ENCODE data around the gene ITPK1. TPM values are rescaled to one million over a fixed set of nuclear protein-coding genes. Genes with fewer than 3 reads are reported as not detected.

The ITPK1 gene
- total RNA-seq, 2 experiments from 2014 or later = 28.1 to 35.2 TPM

DNA sequence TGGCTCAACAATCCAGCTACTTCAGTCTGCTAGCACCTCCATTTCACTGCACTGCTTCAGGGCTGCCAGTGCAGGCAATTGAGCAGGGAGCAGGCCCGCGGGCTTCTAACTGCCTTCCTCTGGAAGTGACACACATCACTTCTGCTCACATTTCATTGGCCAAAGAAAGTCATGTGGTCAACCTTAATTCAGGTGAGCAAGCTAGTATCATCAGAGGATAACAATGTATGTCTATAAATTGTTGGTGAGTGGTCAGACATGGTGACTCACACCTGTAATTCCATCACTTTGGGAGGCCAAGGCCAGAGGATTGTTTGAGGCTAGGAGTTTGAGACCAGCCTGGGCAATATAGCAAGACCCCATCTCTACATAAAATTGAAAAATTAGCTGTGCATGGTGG, 215.1 kb downstream of the ITPK1 start:
- intact Hi-C loops (cut with micrococcal nuclease) = no loop called here
- Mint-ChIP-seq H3K4me1 (ENCODE audit: low read depth) (peaks cover 38% of the 10 kb centered on the region), H3K27me3 (peaks cover 12% of the 10 kb centered on the region), H3K4me3 (no peak overlapping the region), H3K27ac (no peak overlapping the region), H3K9me3 (peaks cover 6% of the 10 kb centered on the region), H3K36me3 (peaks cover 2% of the 10 kb centered on the region)
- DNase-seq = no peak
- POLR2A ChIA-PET = no interaction called here
- CTCF ChIA-PET = no interaction called here

DNA sequence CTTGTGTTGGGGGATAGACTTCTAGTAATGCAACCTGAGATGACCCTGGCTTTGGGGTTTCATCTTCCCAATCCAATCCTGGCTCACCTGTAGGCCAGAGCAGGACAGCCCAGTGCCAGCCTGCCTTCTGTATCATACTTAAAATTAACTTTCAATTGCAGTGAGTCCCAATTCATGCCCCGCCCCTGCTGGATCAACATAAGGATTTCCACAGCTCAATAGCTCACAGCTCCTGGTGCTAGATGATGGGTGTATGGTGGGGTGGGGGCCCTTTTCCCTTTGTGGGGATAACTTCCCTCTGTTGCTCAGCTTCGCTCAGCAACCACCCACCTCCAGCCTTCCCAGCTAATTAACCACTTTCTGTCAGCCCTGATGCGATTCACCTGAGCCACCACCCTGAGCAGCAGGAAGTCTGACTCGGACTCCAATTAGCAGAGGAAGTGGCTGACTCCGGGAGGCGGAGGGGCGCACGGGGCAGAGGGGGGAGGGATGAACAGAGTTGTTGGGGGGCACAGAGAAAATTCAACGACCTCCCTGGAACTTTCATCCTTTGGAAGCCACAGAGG, 217.1 kb downstream of the ITPK1 start:
- no peak overlapping the region for H3K4me3 Mint-ChIP-seq
- CTCF ChIA-PET = interaction anchor here (0.5 to 1.0 kb wide), 2 partner anchors 16 to 82 kb away, joined by 3 read pairs; no protein-coding TSS in a partner anchor

DNA sequence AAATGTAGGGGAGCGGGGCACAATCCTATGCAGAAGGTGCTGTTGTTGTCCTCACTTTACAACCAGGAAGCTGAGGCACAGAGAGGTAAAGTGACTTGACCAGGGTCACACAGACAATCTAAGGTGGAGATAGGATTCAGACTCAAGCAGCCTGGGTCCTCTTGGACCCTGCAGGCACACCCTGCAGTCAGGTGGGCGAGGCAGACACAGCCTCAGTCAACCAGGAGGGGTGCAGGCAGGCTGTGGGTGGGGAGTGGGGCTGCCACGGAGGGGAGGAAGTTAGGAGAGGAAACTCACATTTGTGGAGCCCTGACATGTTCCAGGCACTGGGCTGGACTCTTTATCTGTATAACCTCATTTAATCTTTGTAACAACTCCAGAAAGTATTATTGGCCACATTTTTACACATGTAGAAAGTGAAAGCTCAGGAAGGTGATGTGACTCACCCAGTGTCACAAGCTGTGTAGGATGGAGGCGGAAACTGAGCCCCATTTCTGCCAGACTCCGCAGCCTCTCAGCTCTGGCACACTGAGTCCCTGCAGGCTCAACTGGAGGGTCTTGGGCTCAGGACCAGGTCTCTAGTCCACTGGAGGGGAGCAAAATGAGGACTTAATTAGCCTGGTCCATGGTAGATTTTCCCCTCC, 217.7 kb downstream of the ITPK1 start:
- CTCF ChIA-PET = interaction anchor here (0.5 to 1.0 kb wide), 2 partner anchors 16 to 81 kb away, joined by 3 read pairs; no protein-coding TSS in a partner anchor
- peaks cover 31% of the 10 kb centered on the region for H3K4me1 Mint-ChIP-seq (ENCODE audit: low read depth)
- POLR2A ChIA-PET = interaction anchor here (0.6 kb wide), 1 partner anchor 230 kb away, joined by 3 read pairs; no protein-coding TSS in a partner anchor
- DNase-seq = peak; percentile 73
- peaks cover 16% of the 10 kb centered on the region for H3K9me3 Mint-ChIP-seq
- peaks cover 12% of the 10 kb centered on the region for H3K27me3 Mint-ChIP-seq
- intact Hi-C loops (cut with micrococcal nuclease) = loop anchor here (1.0 kb wide), 1 partner anchor 52 kb away; no protein-coding TSS in a partner anchor
- H3K4me3 Mint-ChIP-seq = peak overlapping the region; percentile 45
- no peak overlapping the region for H3K27ac Mint-ChIP-seq
- H3K36me3 Mint-ChIP-seq = peaks cover 2% of the 10 kb centered on the region

More for the DNA sequence above, 217.1 kb downstream of the ITPK1 start:
- peaks cover 12% of the 10 kb centered on the region for H3K27me3 Mint-ChIP-seq
- intact Hi-C loops (cut with micrococcal nuclease) = loop anchor here (1.0 kb wide), 1 partner anchor 52 kb away; no protein-coding TSS in a partner anchor
- H3K4me1 Mint-ChIP-seq (ENCODE audit: low read depth) = peaks cover 37% of the 10 kb centered on the region
- POLR2A ChIA-PET = interaction anchor here (0.6 kb wide), 1 partner anchor 231 kb away, joined by 3 read pairs; no protein-coding TSS in a partner anchor
- DNase-seq = peak; percentile 37
- peaks cover 2% of the 10 kb centered on the region for H3K36me3 Mint-ChIP-seq
- peaks cover 10% of the 10 kb centered on the region for H3K9me3 Mint-ChIP-seq
- H3K27ac Mint-ChIP-seq = no peak overlapping the region

DNA sequence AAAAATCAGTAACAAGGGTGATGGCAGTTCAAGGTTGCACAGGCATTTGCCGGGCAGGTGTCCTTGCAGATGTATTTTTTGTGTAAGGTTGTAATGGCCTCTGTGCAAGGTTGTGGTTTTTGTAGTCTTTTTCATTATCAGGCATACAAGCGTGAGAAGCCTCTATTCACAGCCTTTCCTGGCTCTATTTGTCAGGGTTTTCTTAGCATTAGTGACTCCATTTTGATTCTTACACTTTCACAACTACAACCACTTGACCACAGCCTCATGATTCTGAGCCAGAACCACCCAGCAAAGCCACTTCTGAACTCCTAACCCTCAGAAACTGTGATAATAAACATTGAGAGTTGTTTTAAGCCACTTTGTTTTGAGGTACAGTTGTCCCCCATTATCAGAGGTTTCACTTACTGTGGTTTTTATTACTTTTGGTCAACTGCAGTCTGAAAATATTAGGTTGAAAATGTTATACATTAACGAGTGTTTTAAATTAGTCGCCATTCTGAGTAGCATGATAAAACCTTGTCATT, 220.3 kb downstream of the ITPK1 start:
- Mint-ChIP-seq H3K27ac (no peak overlapping the region), H3K27me3 (peaks cover 4% of the 10 kb centered on the region), H3K9me3 (peaks cover 22% of the 10 kb centered on the region), H3K4me3 (no peak overlapping the region), H3K36me3 (peaks cover 3% of the 10 kb centered on the region), H3K4me1 (ENCODE audit: low read depth) (peaks cover 41% of the 10 kb centered on the region)
- CTCF ChIA-PET = no interaction called here
- POLR2A ChIA-PET = no interaction called here
- intact Hi-C loops (cut with micrococcal nuclease) = no loop called here
- no peak for DNase-seq

DNA sequence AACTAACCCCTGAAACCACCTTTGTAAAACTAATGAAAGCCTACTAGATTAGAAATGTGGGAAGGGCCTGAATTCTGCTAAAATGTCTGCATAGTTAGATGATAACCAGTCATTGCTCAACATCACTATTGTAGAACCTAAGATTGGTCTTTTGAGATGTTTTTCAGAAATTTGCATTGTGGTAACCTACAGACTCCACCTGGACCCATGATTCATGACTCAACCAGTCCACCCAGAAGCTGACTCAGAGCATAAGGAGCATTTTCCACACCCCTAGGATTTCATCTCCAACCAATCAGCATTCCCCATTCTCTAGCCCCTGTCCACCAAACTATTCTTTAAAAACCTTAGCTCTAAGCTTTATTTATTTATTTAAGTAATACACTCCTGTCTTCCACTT, 223.1 kb downstream of the ITPK1 start:
- ChIA-PET POLR2A (no interaction called here), CTCF (no interaction called here)
- Mint-ChIP-seq H3K27me3 (peaks cover 3% of the 10 kb centered on the region), H3K36me3 (peaks cover 1% of the 10 kb centered on the region), H3K4me1 (ENCODE audit: low read depth) (peaks cover 23% of the 10 kb centered on the region), H3K4me3 (no peak overlapping the region), H3K9me3 (peaks cover 16% of the 10 kb centered on the region), H3K27ac (no peak overlapping the region)
- intact Hi-C loops (cut with micrococcal nuclease) = no loop called here
- no peak for DNase-seq

DNA sequence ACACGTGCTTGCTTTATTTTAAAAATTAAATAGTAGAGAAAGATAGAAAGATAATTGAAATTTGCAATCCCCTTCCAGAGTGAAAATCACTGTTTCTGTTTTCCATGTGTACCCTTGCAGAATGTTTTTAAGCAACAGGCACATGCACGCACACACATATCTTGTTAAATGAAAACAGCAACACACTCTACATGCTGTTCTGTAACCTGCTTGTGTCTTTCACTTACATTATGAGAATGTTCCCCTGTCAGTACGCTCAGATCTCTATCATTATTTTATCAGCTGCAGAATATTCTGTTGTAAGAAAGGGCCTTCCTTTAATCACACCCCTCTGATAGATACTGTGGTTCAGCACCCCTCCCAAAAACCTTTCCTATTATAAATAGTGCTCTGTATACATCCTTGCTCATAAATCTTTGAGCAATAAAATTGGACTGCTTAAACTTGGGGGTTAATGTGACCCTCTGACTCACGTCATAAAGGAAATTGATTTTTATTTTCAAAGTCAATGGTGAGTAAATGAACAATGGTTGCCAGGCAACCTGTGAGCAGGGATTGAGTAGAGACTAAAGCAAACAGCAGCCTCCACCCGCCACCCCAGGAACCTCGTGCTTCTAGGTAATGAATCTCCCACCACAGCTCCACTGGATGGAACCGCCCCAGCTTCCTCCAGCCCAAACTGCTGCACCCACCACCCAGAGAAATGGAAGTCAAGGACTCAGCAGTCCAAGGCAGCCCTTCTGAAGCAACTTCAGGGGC, 224.7 kb downstream of the ITPK1 start:
- Mint-ChIP-seq H3K4me1 (ENCODE audit: low read depth) (peaks cover 21% of the 10 kb centered on the region), H3K4me3 (no peak overlapping the region), H3K27ac (no peak overlapping the region), H3K27me3 (no peaks in the 10 kb centered on the region), H3K36me3 (peaks cover 1% of the 10 kb centered on the region), H3K9me3 (peaks cover 16% of the 10 kb centered on the region)
- DNase-seq = peak; percentile 14
- intact Hi-C loops (cut with micrococcal nuclease) = no loop called here
- ChIA-PET POLR2A (no interaction called here), CTCF (no interaction called here)

DNA sequence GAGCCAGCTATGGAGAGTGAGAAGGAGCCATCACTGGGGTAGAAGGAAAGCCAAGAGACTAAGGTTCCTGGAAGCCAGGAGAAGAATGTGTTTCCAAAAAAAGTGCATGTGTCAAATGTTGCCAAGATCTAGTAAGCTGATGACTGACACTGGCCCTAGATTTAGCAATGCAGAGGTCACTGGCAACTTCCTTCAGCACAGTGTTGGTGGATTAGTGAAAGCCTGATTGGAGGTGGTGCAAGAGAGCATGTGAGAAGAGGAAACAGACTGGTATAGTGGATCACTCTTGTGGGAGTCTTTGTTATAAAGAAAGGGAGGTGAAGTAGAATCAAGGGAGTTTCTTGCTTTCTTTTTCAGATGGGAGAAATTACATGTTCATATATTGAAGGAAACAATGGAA, 226.8 kb downstream of the ITPK1 start:
- Mint-ChIP-seq H3K27me3 (peaks cover 4% of the 10 kb centered on the region), H3K4me3 (no peak overlapping the region), H3K27ac (no peak overlapping the region), H3K4me1 (ENCODE audit: low read depth) (peaks cover 21% of the 10 kb centered on the region), H3K36me3 (peaks cover 1% of the 10 kb centered on the region), H3K9me3 (peaks cover 13% of the 10 kb centered on the region)
- intact Hi-C loops (cut with micrococcal nuclease) = no loop called here
- CTCF ChIA-PET = no interaction called here
- POLR2A ChIA-PET = no interaction called here
- no peak for DNase-seq

DNA sequence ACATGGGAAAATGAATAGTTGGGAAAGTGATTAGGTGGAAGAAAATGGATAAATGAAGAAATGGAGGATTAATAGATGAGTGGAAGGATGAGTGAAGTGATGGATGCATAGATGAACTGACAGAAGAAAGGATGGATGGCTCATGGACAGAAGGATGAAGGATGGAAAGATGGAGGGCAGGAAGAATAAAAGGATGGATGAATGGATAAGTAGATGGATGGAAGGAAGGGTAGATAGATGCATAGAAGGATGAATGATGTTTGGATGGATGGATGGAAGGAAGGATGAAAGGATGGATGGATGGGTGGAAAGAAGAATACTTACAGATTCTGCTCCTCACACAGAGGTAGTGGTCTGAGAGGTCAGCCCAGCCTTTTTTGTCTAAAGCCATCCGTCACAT, 228.6 kb downstream of the ITPK1 start:
- POLR2A ChIA-PET = no interaction called here
- H3K36me3 Mint-ChIP-seq = no peaks in the 10 kb centered on the region
- peaks cover 4% of the 10 kb centered on the region for H3K27me3 Mint-ChIP-seq
- H3K9me3 Mint-ChIP-seq = no peaks in the 10 kb centered on the region
- intact Hi-C loops (cut with micrococcal nuclease) = no loop called here
- DNase-seq = no peak
- CTCF ChIA-PET = no interaction called here
- no peak overlapping the region for H3K4me3 Mint-ChIP-seq
- H3K4me1 Mint-ChIP-seq (ENCODE audit: low read depth) = peaks cover 12% of the 10 kb centered on the region
- H3K27ac Mint-ChIP-seq = no peak overlapping the region

Other genes starting within 250 kb of the ITPK1 start
- not detected for gene CHGA, start 192.8 kb downstream of the ITPK1 start, total RNA-seq
- 10 to 100 TPM; 14.2 to 14.8 TPM for gene MOAP1, start 69.0 kb upstream of the ITPK1 start, total RNA-seq
- gene LYSET, start 69.4 kb upstream of the ITPK1 start, total RNA-seq = 10 to 100 TPM; 12.0 to 12.4 TPM
- 10 to 100 TPM; 12.4 to 12.5 TPM for gene GON7, start 91.1 kb upstream of the ITPK1 start, total RNA-seq
- gene UBR7, start 91.3 kb upstream of the ITPK1 start, total RNA-seq = 10 to 100 TPM; 48.0 to 51.6 TPM
- 1 to 10 TPM; 7.7 to 9.9 TPM for gene BTBD7, start 217.1 kb upstream of the ITPK1 start, total RNA-seq
- gene COX8C, start 231.3 kb upstream of the ITPK1 start, total RNA-seq = not detected

Data from activated CD4-positive, alpha-beta memory T cell treated with anti-CD3 and anti-CD28 coated beads for 36 hours (primary cell).